Stimulated activated CD4-positive, alpha-beta T cell treated with anti-CD3 and anti-CD28 coated beads, Interleukin-2, amount 100 ng/mL, for 24 hours (primary cell): ENCODE results near the gene KDSR.

ENCODE experiments used
- DNase-seq, 2 donors: peaks; one replicate each; pipeline ENCODE4 v3.0.0-alpha.2; 2020

The KDSR gene

DNA sequence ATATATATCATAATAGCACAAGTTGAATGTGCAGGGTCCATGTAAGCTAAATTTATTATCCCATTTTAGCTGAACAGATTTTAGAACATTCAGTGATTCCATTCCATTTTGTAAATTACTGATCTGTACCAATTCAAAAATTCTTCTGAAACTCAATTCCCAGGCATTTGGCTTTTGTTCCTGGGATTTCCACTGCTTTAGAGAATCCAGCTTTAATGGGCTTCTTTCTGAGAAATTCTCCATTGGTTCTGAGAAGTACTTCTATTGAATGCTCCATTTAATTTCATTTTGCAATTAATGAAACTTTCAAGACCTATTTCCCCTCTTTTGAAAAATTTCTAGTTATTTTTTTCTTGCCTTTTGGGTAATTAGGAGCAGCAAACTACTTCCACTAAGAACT, 84.2 kb downstream of the KDSR start:
- no peak for DNase-seq
